ENCODE data around the gene STX3.

The STX3 gene

GRCh38 chr11:59791639-59792038, 36.5 kb downstream of the STX3 start:
- H3K4me3 ChIP-seq (ENCODE audit: low read length) = no peak overlapping the region
- TF ChIP-seq ZNF274 (IDR thresholded peaks at IDR 0.05; ENCODE audit: low read depth, low read length) = no peak

- H3K4me3 ChIP-seq (ENCODE audit: low read length) = no peak overlapping the region
- TF ChIP-seq ZNF274 (IDR thresholded peaks at IDR 0.05; ENCODE audit: low read depth, low read length) = no peak
Measured at GRCh38 chr11:59792507-59792906, 37.3 kb downstream of the STX3 start.

- H3K4me3 ChIP-seq (ENCODE audit: low read length) = no peak overlapping the region
- no peak for TF ChIP-seq ZNF274 (IDR thresholded peaks at IDR 0.05; ENCODE audit: low read depth, low read length)
Measured at GRCh38 chr11:59794417-59794816, 39.2 kb downstream of the STX3 start.

- H3K4me3 ChIP-seq (ENCODE audit: low read length) = no peak overlapping the region
- TF ChIP-seq ZNF274 (IDR thresholded peaks at IDR 0.05; ENCODE audit: low read depth, low read length) = no peak
Measured at GRCh38 chr11:59800390-59801025, 45.3 kb downstream of the STX3 start.

GRCh38 chr11:59801160-59801706, 46.1 kb downstream of the STX3 start:
- H3K4me3 ChIP-seq (ENCODE audit: low read length) = no peak overlapping the region
- TF ChIP-seq ZNF274 (IDR thresholded peaks at IDR 0.05; ENCODE audit: low read depth, low read length) = no peak

GRCh38 chr11:59801981-59802638, 46.9 kb downstream of the STX3 start:
- H3K4me3 ChIP-seq (ENCODE audit: low read length) = no peak overlapping the region
- no peak for TF ChIP-seq ZNF274 (IDR thresholded peaks at IDR 0.05; ENCODE audit: low read depth, low read length)

GRCh38 chr11:59802639-59803176, 47.5 kb downstream of the STX3 start:
- no peak overlapping the region for H3K4me3 ChIP-seq (ENCODE audit: low read length)
- no peak for TF ChIP-seq ZNF274 (IDR thresholded peaks at IDR 0.05; ENCODE audit: low read depth, low read length)

GRCh38 chr11:59804061-59804460, 48.9 kb downstream of the STX3 start:
- no peak overlapping the region for H3K4me3 ChIP-seq (ENCODE audit: low read length)
- TF ChIP-seq ZNF274 (IDR thresholded peaks at IDR 0.05; ENCODE audit: low read depth, low read length) = no peak

GRCh38 chr11:59807047-59807610, 52.0 kb downstream of the STX3 start:
- TF ChIP-seq ZNF274 (IDR thresholded peaks at IDR 0.05; ENCODE audit: low read depth, low read length) = no peak
- H3K4me3 ChIP-seq (ENCODE audit: low read length) = no peak overlapping the region

GRCh38 chr11:59810189-59810910, 55.2 kb downstream of the STX3 start, which contains the start of gene MRPL16:
Gene MRPL16 (minus strand): TSS chr11:59810778. CDS start chr11:59810658, 120 bp downstream.
- H3K4me3 ChIP-seq (ENCODE audit: low read length) = peak within 1 kb of the TSS; percentile 94
- no peak for TF ChIP-seq ZNF274 (IDR thresholded peaks at IDR 0.05; ENCODE audit: low read depth, low read length)

GRCh38 chr11:59810911-59811259, 55.7 kb downstream of the STX3 start:
- H3K4me3 ChIP-seq (ENCODE audit: low read length) = peak overlapping the region; percentile 94; the same call in 1 of the 2 replicates
- TF ChIP-seq ZNF274 (IDR thresholded peaks at IDR 0.05; ENCODE audit: low read depth, low read length) = no peak

- no peak overlapping the region for H3K4me3 ChIP-seq (ENCODE audit: low read length)
- TF ChIP-seq ZNF274 (IDR thresholded peaks at IDR 0.05; ENCODE audit: low read depth, low read length) = no peak
Measured at GRCh38 chr11:59812220-59812619, 57.0 kb downstream of the STX3 start.

- TF ChIP-seq ZNF274 (IDR thresholded peaks at IDR 0.05; ENCODE audit: low read depth, low read length) = no peak
- H3K4me3 ChIP-seq (ENCODE audit: low read length) = no peak overlapping the region; the same call in 1 of the 2 replicates
Measured at GRCh38 chr11:59813364-59813763, 58.2 kb downstream of the STX3 start.

- no peak overlapping the region for H3K4me3 ChIP-seq (ENCODE audit: low read length)
- TF ChIP-seq ZNF274 (IDR thresholded peaks at IDR 0.05; ENCODE audit: low read depth, low read length) = no peak
Measured at GRCh38 chr11:59814021-59814420, 58.8 kb downstream of the STX3 start.
